Astrocyte of the cerebellum (primary cell): Measurements from ENCODE around the gene PRR14L.

Source experiments
- DNase-seq: peaks from one replicate; pipeline ENCODE4 v3.0.0-alpha.2; 2011; ENCODE audit warnings: low read depth
- H3K4me3 ChIP-seq: 2 replicates; pipeline ENCODE4 v1.5.1; 2011; ENCODE audit warnings: mild to moderate bottlenecking, low read depth, low read length, moderate library complexity
- CTCF ChIP-seq: IDR thresholded peaks from 2 replicates; pipeline ENCODE4 v1.5.1; 2012; ENCODE audit warnings: low read length, low read depth, moderate library complexity, mild to moderate bottlenecking; ENCODE audit errors: missing control alignments
- in situ Hi-C: cut with HindIII; loops from 2 replicates; pipeline ENCODE4 v1.10.0; 2017; ENCODE audit warnings: low sequenced_read_pairs

PRR14L gene

DNA sequence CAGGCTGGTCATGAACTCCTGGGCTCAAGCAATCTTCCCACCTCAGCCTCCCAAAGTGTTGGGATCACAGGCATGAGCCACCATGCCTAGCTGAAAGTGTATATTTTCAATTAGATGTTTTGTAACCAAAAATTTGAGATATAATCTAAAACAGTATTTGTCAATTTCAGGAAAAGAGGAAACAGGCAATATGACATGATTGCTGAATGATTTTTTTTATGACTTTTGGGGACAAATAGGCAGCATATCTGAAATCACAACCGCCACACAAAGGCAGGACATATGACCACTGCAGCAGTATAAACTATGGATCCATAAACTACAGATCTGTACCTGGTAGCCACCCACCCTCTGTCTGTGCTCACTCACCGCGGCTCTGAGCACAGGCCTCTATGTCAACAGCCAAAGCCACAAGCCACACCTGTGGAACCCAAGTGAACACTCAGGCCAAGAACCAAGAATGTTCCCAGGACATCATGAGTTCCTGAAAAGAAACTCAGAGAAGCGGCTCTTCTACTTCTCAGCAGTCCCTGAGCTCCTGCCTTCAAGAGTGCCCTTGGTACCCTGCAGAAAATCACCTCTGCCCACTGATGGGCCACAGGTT is 110.4 kb downstream of the PRR14L start:
- no peak for DNase-seq
- TF ChIP-seq CTCF, result no peak
- H3K4me3 ChIP-seq, result no peak overlapping the region
- in situ Hi-C loops, result no loop called here

DNA sequence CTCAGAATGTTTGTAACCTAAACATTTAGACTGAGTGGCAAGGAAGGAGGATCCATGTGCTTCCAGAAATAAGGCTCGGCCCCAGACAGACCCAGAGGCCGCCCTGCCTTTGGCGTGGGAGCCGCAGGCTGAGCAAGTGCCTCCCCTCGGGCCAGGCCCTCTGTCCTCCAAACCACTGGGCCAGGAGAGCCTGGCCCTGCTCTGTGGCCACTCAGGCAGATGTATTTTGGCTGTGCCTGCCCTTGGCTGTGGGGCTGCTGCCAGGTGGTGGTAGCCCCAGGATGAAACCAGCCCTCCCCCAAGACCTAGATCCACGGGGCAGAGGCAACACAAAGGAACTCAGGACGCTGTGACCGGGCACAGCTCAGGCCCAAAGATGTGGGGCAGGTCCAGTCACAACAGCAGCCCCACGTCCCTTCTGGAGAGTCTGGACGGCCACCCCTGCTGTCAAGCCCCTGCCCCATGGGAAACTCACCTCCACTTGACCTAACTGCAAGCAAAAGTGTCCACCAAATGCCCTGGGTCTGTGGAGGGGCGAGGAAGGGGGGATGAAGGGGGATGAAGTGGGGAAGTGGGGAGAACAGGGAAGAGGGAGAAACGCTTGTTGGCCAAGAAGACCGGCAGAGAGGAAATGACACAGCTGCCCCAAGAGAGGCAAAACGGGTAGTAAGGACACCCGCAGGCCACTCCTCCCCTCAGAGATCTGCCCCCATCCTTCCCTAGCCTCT is 111.9 kb downstream of the PRR14L start:
- no peak for TF ChIP-seq CTCF
- no peak for DNase-seq
- in situ Hi-C loops, result no loop called here
- H3K4me3 ChIP-seq, result no peak overlapping the region

DNA sequence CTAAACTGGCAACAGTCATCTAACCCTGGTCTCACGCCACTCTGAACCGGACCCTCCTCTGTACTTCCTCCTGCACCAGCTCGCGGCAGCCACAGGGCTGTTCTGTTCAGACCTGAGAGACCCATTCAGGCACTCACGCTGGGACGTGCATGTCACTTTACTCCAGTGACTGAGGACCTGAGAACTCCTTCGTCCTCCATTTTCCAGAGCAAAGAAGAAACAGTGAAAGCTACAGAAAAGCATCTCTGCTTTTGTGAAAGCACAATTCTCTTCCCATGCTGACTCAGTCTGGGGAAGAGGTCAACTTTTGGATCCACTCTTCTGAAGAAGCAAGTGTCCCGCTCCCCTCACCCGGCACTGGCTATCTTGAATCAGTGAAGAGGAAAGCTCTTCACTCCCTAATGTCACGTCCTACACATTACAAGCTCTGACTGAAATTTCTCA is 112.5 kb downstream of the PRR14L start:
- in situ Hi-C loops, result no loop called here
- DNase-seq, result no peak
- no peak for TF ChIP-seq CTCF
- H3K4me3 ChIP-seq, result no peak overlapping the region

- H3K4me3 ChIP-seq, result no peak overlapping the region
- no peak for TF ChIP-seq CTCF
- in situ Hi-C loops, result no loop called here
- DNase-seq, result no peak
These were observed 114.2 kb downstream of the PRR14L start for GRCh38 chr22:31635638-31636306.

DNA sequence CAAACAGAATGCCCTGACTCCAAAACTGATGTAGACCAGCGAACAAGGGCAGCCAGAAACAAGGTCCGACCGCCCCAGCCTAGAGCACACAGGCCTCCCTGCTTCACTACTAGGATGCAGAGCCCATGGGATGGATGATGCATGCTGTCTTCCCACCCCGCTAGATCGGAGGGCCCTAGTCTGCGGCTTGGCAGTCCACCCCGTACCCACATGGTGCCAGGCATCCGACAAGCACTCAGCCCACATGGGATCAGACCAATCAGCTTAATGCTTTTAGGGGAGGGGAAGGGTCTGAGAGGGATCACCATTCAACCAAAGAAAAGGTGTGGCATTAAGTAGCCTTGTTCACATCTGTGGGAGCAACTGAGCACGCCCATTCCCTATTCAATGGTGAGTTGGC is 118.5 kb downstream of the PRR14L start:
- in situ Hi-C loops, result no loop called here
- DNase-seq, result no peak
- no peak for TF ChIP-seq CTCF
- peak overlapping the region; percentile 88 for H3K4me3 ChIP-seq
